T-cell (primary cell): ENCODE results near the gene MTG2. TPM values are rescaled to one million over a fixed set of nuclear protein-coding genes. Genes with fewer than 3 reads are reported as not detected.

Experiments
- ATAC-seq, 4 experiments: fragments of 200-7000 bp in 3 of 4; fragments of 150-1000 bp in 1 of 4; cut with Tn5 transposase; replicated peaks in 1 of 4; 1 replicate in 3 of 4; 2 replicates in 1 of 4; pipeline ENCODE4 v1.10.0; 2021; ENCODE audit warnings: moderate library complexity in 3 of 4, mild to moderate bottlenecking in 2 of 4, moderate number of reproducible peaks in 1 of 4
- CTCF ChIA-PET, 2 donors: fragments of 300-600 bp; sonication (Branson Sonifier 250); formaldehyde crosslinking; loops; one replicate each; lab custom pipeline; 2022; ENCODE audit warnings: antibody characterized with exemption in 2 of 2; lab: Charles Lee
- POLR2A ChIA-PET, 2 donors: fragments of 300-600 bp; sonication (Branson Sonifier 250); formaldehyde crosslinking; loops; one replicate each; lab custom pipeline; 2022; ENCODE audit warnings: antibody characterized with exemption in 2 of 2; lab: Charles Lee
- DNase-seq, 35 experiments: peaks; one replicate each; pipeline versions ENCODE4 v3.0.0 to v3.0.0-alpha.2; 2013 to 2023
- H3K27ac ChIP-seq: one replicate; pipeline ENCODE4 v1.5.1; 2013; ENCODE audit warnings: low read length
- H3K27me3 ChIP-seq, 2 experiments: replicated peaks in 1 of 2; 1 replicate in 1 of 2; 2 replicates in 1 of 2; pipeline versions ENCODE4 v1.6.1 to v1.7.0; 2013; ENCODE audit warnings: low read length in 1 of 2, mixed read lengths in 1 of 2; ENCODE audit not compliant: control insufficient read depth in 2 of 2, insufficient read depth in 2 of 2; ENCODE audit errors: extremely low read depth in 1 of 2
- H3K36me3 ChIP-seq, 2 donors: 1 replicate in 1 of 2; 2 replicates in 1 of 2; pipeline versions ENCODE4 v1.6.1 to v1.7.0; 2013; ENCODE audit warnings: low read length in 1 of 2; ENCODE audit not compliant: control insufficient read depth in 2 of 2, insufficient read depth in 1 of 2; ENCODE audit errors: extremely low read depth in 1 of 2
- H3K4me1 ChIP-seq, 2 experiments: 1 replicate in 1 of 2; 2 replicates in 1 of 2; pipeline versions ENCODE4 v1.6.1 to v1.7.0; 2013; ENCODE audit warnings: low read length in 2 of 2, mixed read lengths in 1 of 2; ENCODE audit not compliant: insufficient read depth in 2 of 2, control insufficient read depth in 1 of 2; ENCODE audit errors: extremely low read depth in 1 of 2
- H3K4me3 ChIP-seq, 2 donors: 1 replicate in 1 of 2; 2 replicates in 1 of 2; pipeline versions ENCODE4 v1.5.1 to v1.7.0; 2013; ENCODE audit warnings: mild to moderate bottlenecking in 2 of 2, low read length in 1 of 2, moderate library complexity in 1 of 2; ENCODE audit not compliant: control insufficient read depth in 1 of 2; ENCODE audit errors: extremely low read depth in 1 of 2
- H3K9me3 ChIP-seq: 2 replicates; pipeline ENCODE4 v1.7.0; 2013
- H3K27ac Mint-ChIP-seq, 2 donors: one replicate each; pipeline ENCODE4 v1.8.0; 2020 to 2021; ENCODE audit warnings: mild to moderate bottlenecking in 2 of 2, mixed read lengths in 2 of 2
- H3K27me3 Mint-ChIP-seq, 2 donors: one replicate each; pipeline ENCODE4 v1.8.0; 2021 to 2022; ENCODE audit warnings: mixed read lengths in 2 of 2
- H3K36me3 Mint-ChIP-seq: one replicate; pipeline ENCODE4 v1.8.0; 2021; ENCODE audit warnings: mixed read lengths
- H3K4me1 Mint-ChIP-seq, 3 donors: one replicate each; pipeline ENCODE4 v1.8.0; 2020 to 2022; ENCODE audit warnings: mixed read lengths in 3 of 3, mild to moderate bottlenecking in 1 of 3
- H3K4me3 Mint-ChIP-seq, 3 donors: one replicate each; pipeline ENCODE4 v1.8.0; 2020 to 2022; ENCODE audit warnings: mild to moderate bottlenecking in 3 of 3, mixed read lengths in 3 of 3, moderate library complexity in 3 of 3
- H3K9me3 Mint-ChIP-seq, 3 donors: one replicate each; pipeline ENCODE4 v1.8.0; 2020 to 2022; ENCODE audit warnings: mixed read lengths in 3 of 3
- WGBS: methylation state at CpG from one replicate; pipeline ENCODE4 v1.1.5; 2013; ENCODE audit warnings: missing lambda C conversion rate; ENCODE audit not compliant: insufficient coverage; 5-methylcytosine and 5-hydroxymethylcytosine counted together
- total RNA-seq, 35 experiments: library from RNA in 6 of 35; stranded (reverse) in 6 of 35; fragments of 120-200 nt in 1 of 35; gene quantifications; one replicate each; pipeline versions ENCODE4 v1.2.1 to v1.2.4 and lab custom pipeline; 2013 to 2026

Gene MTG2
- total RNA-seq, 5 donors from 2014 or later (not counting 1 experiment from before 2014, with no cell fraction given), result 21.1 to 51.9 (median 44.1) TPM

GRCh38 chr20:62195075-62195405 is 12.2 kb downstream of the MTG2 start:
- no peak overlapping the region for H3K27ac ChIP-seq
- no peak for DNase-seq
- H3K4me1 ChIP-seq, result no peaks in the 10 kb centered on the region
- no peak for ATAC-seq
- H3K9me3 Mint-ChIP-seq, result no peaks in the 10 kb centered on the region
- H3K27me3 Mint-ChIP-seq, result no peaks in the 10 kb centered on the region
- no peak overlapping the region for H3K4me3 Mint-ChIP-seq
- H3K36me3 Mint-ChIP-seq, result peaks cover 27% of the 10 kb centered on the region
- H3K27me3 ChIP-seq, result no peaks in the 10 kb centered on the region
- CTCF ChIA-PET, result no interaction called here
- no peaks in the 10 kb centered on the region for H3K9me3 ChIP-seq
- 46% methylated on average over 5 of the region's 8 CpGs for WGBS
- POLR2A ChIA-PET, result no interaction called here
- H3K27ac Mint-ChIP-seq, result no peak overlapping the region
- peaks cover 13 to 53% of the 10 kb centered on the region in 2 donors for H3K36me3 ChIP-seq
- H3K4me3 ChIP-seq, result no peak overlapping the region
- H3K4me1 Mint-ChIP-seq, result peaks cover 0 to 6% (median 1%) of the 10 kb centered on the region in 3 donors

DNA sequence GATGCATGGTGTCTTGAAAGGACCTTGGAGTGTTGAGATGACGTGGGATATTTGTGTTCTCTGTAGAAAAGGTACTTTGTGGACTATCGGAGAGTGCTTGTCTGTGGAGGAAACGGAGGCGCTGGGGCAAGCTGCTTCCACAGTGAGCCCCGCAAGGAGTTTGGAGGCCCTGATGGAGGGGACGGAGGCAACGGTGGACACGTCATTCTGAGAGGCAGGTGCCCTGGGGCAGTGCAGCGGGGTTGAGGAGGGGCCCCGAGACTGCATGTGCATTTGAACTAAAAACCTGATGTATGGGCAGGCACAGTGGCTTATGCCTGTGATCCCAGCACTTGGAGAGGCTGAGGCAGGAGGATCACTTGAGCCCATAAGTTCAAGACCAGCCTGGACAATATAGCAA is 12.9 kb downstream of the MTG2 start:
- peaks cover 13 to 53% of the 10 kb centered on the region in 2 donors for H3K36me3 ChIP-seq
- 93% methylated on average over 10 of the region's 10 CpGs for WGBS

GRCh38 chr20:62196286-62196685 is 13.5 kb downstream of the MTG2 start:
- Mint-ChIP-seq H3K27ac (no peak overlapping the region), H3K36me3 (peaks cover 28% of the 10 kb centered on the region), H3K4me3 (no peak overlapping the region), H3K4me1 (peaks cover 0 to 6% (median 0%) of the 10 kb centered on the region in 3 donors), H3K27me3 (no peaks in the 10 kb centered on the region), H3K9me3 (no peaks in the 10 kb centered on the region)
- Histone ChIP-seq H3K27ac (no peak overlapping the region), H3K9me3 (no peaks in the 10 kb centered on the region), H3K36me3 (peaks cover 13 to 53% of the 10 kb centered on the region in 2 donors), H3K4me3 (no peak overlapping the region), H3K4me1 (no peaks in the 10 kb centered on the region), H3K27me3 (no peaks in the 10 kb centered on the region)
- POLR2A ChIA-PET, result no interaction called here
- CTCF ChIA-PET, result no interaction called here
- DNase-seq (no peak), ATAC-seq (no peak)
- 60% methylated on average over 1 of the region's 10 CpGs for WGBS

More for the DNA sequence above, 12.9 kb downstream of the MTG2 start:
- no peak overlapping the region for H3K4me3 Mint-ChIP-seq
- H3K9me3 Mint-ChIP-seq, result no peaks in the 10 kb centered on the region
- peaks cover 28% of the 10 kb centered on the region for H3K36me3 Mint-ChIP-seq
- ATAC-seq (no peak), DNase-seq (no peak)
- no peaks in the 10 kb centered on the region for H3K4me1 ChIP-seq
- no peak overlapping the region for H3K4me3 ChIP-seq
- peaks cover 0 to 6% (median 0%) of the 10 kb centered on the region in 3 donors for H3K4me1 Mint-ChIP-seq
- CTCF ChIA-PET, result no interaction called here
- no peaks in the 10 kb centered on the region for H3K27me3 ChIP-seq
- no peak overlapping the region for H3K27ac Mint-ChIP-seq
- POLR2A ChIA-PET, result no interaction called here
- no peaks in the 10 kb centered on the region for H3K9me3 ChIP-seq
- no peaks in the 10 kb centered on the region for H3K27me3 Mint-ChIP-seq
- no peak overlapping the region for H3K27ac ChIP-seq

- DNase-seq (no peak), ATAC-seq (no peak)
- Mint-ChIP-seq H3K27me3 (no peaks in the 10 kb centered on the region), H3K4me3 (no peak overlapping the region), H3K27ac (no peak overlapping the region), H3K4me1 (peaks cover 0 to 6% (median 0%) of the 10 kb centered on the region in 3 donors), H3K9me3 (no peaks in the 10 kb centered on the region), H3K36me3 (peaks cover 33% of the 10 kb centered on the region)
- H3K27me3 ChIP-seq, result no peaks in the 10 kb centered on the region
- H3K36me3 ChIP-seq, result peaks cover 13 to 58% of the 10 kb centered on the region in 2 donors
- ChIA-PET POLR2A (no interaction called here), CTCF (no interaction called here)
- no peak overlapping the region for H3K27ac ChIP-seq
- H3K4me3 ChIP-seq, result no peak overlapping the region
- no peaks in the 10 kb centered on the region for H3K4me1 ChIP-seq
- 94% methylated on average over 6 of the region's 9 CpGs for WGBS
- H3K9me3 ChIP-seq, result no peaks in the 10 kb centered on the region
Observed at GRCh38 chr20:62197311-62197710, 14.5 kb downstream of the MTG2 start.

- DNase-seq (no peak), ATAC-seq (no peak)
- no peaks in the 10 kb centered on the region for H3K27me3 Mint-ChIP-seq
- peaks cover 0 to 6% (median 0%) of the 10 kb centered on the region in 3 donors for H3K4me1 Mint-ChIP-seq
- H3K9me3 ChIP-seq, result no peaks in the 10 kb centered on the region
- no peak overlapping the region for H3K27ac ChIP-seq
- WGBS, result 98% methylated on average over 10 of the region's 18 CpGs
- peaks cover 33% of the 10 kb centered on the region for H3K36me3 Mint-ChIP-seq
- no peaks in the 10 kb centered on the region for H3K4me1 ChIP-seq
- no peak overlapping the region for H3K4me3 Mint-ChIP-seq
- H3K27me3 ChIP-seq, result no peaks in the 10 kb centered on the region
- POLR2A ChIA-PET, result no interaction called here
- H3K27ac Mint-ChIP-seq, result no peak overlapping the region
- H3K9me3 Mint-ChIP-seq, result no peaks in the 10 kb centered on the region
- CTCF ChIA-PET, result no interaction called here
- peaks cover 15 to 57% of the 10 kb centered on the region in 2 donors for H3K36me3 ChIP-seq
- H3K4me3 ChIP-seq, result no peak overlapping the region
Observed at GRCh38 chr20:62197801-62198200, 15.0 kb downstream of the MTG2 start.

- no peaks in the 10 kb centered on the region for H3K9me3 ChIP-seq
- Mint-ChIP-seq H3K36me3 (peaks cover 39% of the 10 kb centered on the region), H3K27me3 (no peaks in the 10 kb centered on the region), H3K9me3 (no peaks in the 10 kb centered on the region), H3K27ac (no peak overlapping the region), H3K4me1 (peaks cover 0 to 6% (median 0%) of the 10 kb centered on the region in 3 donors), H3K4me3 (no peak overlapping the region)
- no peaks in the 10 kb centered on the region for H3K27me3 ChIP-seq
- H3K4me3 ChIP-seq, result no peak overlapping the region
- ATAC-seq, result no peak
- ChIA-PET POLR2A (no interaction called here), CTCF (no interaction called here)
- peaks cover 14 to 56% of the 10 kb centered on the region in 2 donors for H3K36me3 ChIP-seq
- WGBS, result over 99% methylated on average over 13 of the region's 17 CpGs
- DNase-seq, result no peak
- H3K4me1 ChIP-seq, result no peaks in the 10 kb centered on the region
- H3K27ac ChIP-seq, result no peak overlapping the region
Observed at GRCh38 chr20:62198496-62198895, 15.7 kb downstream of the MTG2 start.

DNA sequence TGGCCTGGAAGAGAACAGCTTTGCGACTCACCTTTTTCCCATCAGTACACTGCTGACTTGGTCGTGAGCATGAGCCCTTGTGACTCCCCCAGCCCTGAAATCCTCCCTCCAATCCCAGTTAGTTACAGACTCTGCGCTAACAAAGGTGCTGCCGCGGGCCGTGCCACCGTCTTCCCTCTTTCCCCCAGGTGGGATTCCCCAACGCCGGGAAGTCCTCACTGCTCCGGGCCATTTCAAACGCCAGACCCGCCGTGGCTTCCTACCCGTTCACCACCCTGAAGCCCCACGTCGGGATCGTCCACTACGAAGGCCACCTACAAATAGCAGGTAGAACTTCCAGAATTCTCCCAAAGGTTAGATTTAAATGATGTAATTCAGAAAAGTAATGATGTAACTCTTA is 16.1 kb downstream of the MTG2 start:
- H3K4me3 Mint-ChIP-seq, result no peak overlapping the region
- no peaks in the 10 kb centered on the region for H3K4me1 ChIP-seq
- ATAC-seq (no peak), DNase-seq (no peak)
- POLR2A ChIA-PET, result no interaction called here
- H3K27ac Mint-ChIP-seq, result no peak overlapping the region
- no peaks in the 10 kb centered on the region for H3K27me3 Mint-ChIP-seq
- no peaks in the 10 kb centered on the region for H3K27me3 ChIP-seq
- H3K27ac ChIP-seq, result no peak overlapping the region
- H3K4me3 ChIP-seq, result no peak overlapping the region
- CTCF ChIA-PET, result no interaction called here
- peaks cover 42% of the 10 kb centered on the region for H3K36me3 Mint-ChIP-seq
- WGBS, result 96% methylated on average over 16 of the region's 18 CpGs
- peaks cover 0 to 6% (median 0%) of the 10 kb centered on the region in 3 donors for H3K4me1 Mint-ChIP-seq
- no peaks in the 10 kb centered on the region for H3K9me3 ChIP-seq
- no peaks in the 10 kb centered on the region for H3K9me3 Mint-ChIP-seq
- peaks cover 11 to 56% of the 10 kb centered on the region in 2 donors for H3K36me3 ChIP-seq
